HG02763 (cell line): Measurements from ENCODE around the gene SSNA1.

Experiments
- ATAC-seq: cut with Tn5 transposase; IDR thresholded peaks from one replicate; pipeline ENCODE4 v1.9.1; 2021; ENCODE audit warnings: mild to moderate bottlenecking, moderate library complexity; ENCODE audit not compliant: unreplicated experiment

The SSNA1 gene

GRCh38 chr9:137182836-137183235, 5.6 kb upstream of the SSNA1 start:
- ATAC-seq, result no peak

GRCh38 chr9:137183980-137184595, 4.4 kb upstream of the SSNA1 start:
- ATAC-seq, result no peak

- ATAC-seq, result no peak
Measured at GRCh38 chr9:137184881-137185660, 3.4 kb upstream of the SSNA1 start.

- ATAC-seq, result no peak
Measured at GRCh38 chr9:137185921-137186320, 2.6 kb upstream of the SSNA1 start.

- ATAC-seq, result no peak
Measured at GRCh38 chr9:137186385-137186784, 2.1 kb upstream of the SSNA1 start.

- no peak for ATAC-seq
Measured at GRCh38 chr9:137187386-137187785, 1.1 kb upstream of the SSNA1 start.

- ATAC-seq, result no peak
Measured at GRCh38 chr9:137188086-137188489, 388 bp upstream of the SSNA1 start.

- no peak for ATAC-seq
Measured at GRCh38 chr9:137189297-137190295, 1.1 kb downstream of the SSNA1 start.

- no peak for ATAC-seq
Measured at GRCh38 chr9:137190315-137190856, 1.9 kb downstream of the SSNA1 start.

GRCh38 chr9:137191245-137191644, 2.8 kb downstream of the SSNA1 start:
- no peak for ATAC-seq

- ATAC-seq, result no peak
Measured at GRCh38 chr9:137191691-137192447, 3.4 kb downstream of the SSNA1 start.

- ATAC-seq, result no peak
Measured at GRCh38 chr9:137192448-137192780, 3.9 kb downstream of the SSNA1 start.

- no peak for ATAC-seq
Measured at GRCh38 chr9:137192859-137193258, 4.4 kb downstream of the SSNA1 start.

- ATAC-seq, result no peak
Measured at GRCh38 chr9:137193771-137194170, 5.3 kb downstream of the SSNA1 start.

GRCh38 chr9:137194388-137194787, 5.9 kb downstream of the SSNA1 start:
- ATAC-seq, result no peak

GRCh38 chr9:137194909-137195308, 6.4 kb downstream of the SSNA1 start:
- ATAC-seq, result no peak

- ATAC-seq, result no peak
Measured at GRCh38 chr9:137195525-137196220, 7.2 kb downstream of the SSNA1 start.

GRCh38 chr9:137198051-137198901, 9.8 kb downstream of the SSNA1 start:
- ATAC-seq, result no peak

GRCh38 chr9:137198902-137199283, 10.4 kb downstream of the SSNA1 start:
- ATAC-seq, result no peak
